ENCODE results near the gene NIPBL.

DNA sequence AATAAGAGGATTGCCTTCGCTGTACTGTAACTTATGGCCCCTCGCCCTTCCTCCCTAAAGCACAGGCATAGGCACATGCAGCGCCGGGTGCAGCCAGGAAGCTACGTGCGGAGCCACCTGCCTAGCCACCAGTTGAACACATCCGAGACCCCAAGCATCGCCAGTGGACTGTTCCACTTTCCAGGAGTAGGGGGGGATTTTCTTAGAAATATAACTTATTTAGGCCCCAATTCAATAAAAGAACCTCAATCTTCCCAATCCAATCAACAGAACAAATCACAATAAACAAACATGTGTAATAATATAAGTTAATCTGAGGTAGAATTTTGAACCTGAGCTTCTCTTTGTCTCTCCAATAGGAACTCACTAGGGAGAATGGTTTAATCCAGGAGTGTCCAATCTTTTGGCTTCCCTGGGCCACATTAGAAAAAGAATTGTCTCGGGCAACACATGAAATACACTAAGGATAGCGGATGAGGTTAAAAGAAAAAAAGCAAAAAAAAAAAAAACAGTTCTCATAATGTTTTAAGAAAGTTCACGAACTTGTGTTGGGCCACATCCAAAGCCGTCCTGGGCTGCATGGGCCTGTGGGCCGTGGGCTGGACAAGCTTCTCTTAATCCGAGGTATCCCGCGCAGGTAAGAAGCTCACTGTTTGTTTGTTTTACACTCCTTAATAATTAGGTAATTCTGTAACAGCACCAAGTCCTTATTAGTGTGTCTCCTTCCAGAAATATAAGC, 22.0 kb upstream of the NIPBL start:
- TF ChIP-seq ZNF367 (CRISPR knock-in tag; IDR thresholded peaks at IDR 0.05; ENCODE audit: borderline replicate concordance) (no peak), ZNF616 (CRISPR knock-in tag; IDR thresholded peaks at IDR 0.05; ENCODE audit: low read depth) (no peak), ZNF598 (CRISPR knock-in tag; IDR thresholded peaks at IDR 0.05; ENCODE audit: borderline replicate concordance) (no peak)

All from HepG2 (cell line).